GM12878 (cell line): ENCODE results near the gene ZNF496.

ENCODE experiments used
- EZH2 ChIP-seq: IDR thresholded peaks from 2 replicates; pipeline ENCODE4 v1.6.1; 2012; ENCODE audit warnings: low read depth, mild to moderate bottlenecking, control low read depth, inconsistent platforms, low read length, borderline replicate concordance; ENCODE audit not compliant: control insufficient read depth
- HDAC2 ChIP-seq: fragments of 200-600 bp; sonication (generic); IDR thresholded peaks from 2 replicates; pipeline ENCODE4 v1.6.1; 2017
- NR2C2 ChIP-seq: IDR thresholded peaks from 2 replicates; pipeline ENCODE4 v1.6.1; 2011; ENCODE audit warnings: borderline replicate concordance, low read depth; ENCODE audit not compliant: control insufficient read depth, insufficient read length
- PAX5 ChIP-seq: IDR thresholded peaks from 2 replicates; pipeline ENCODE4 v1.6.1; 2011; ENCODE audit warnings: low read depth, low read length, borderline replicate concordance
- POLR2A ChIP-seq: IDR thresholded peaks from 2 replicates; pipeline ENCODE4 v1.6.1; 2011; ENCODE audit warnings: low read depth, mild to moderate bottlenecking, low read length
- REST ChIP-seq: IDR thresholded peaks from 2 replicates; pipeline ENCODE4 v1.6.1; 2012; ENCODE audit warnings: mild to moderate bottlenecking, low read depth, low read length
- RFX5 ChIP-seq: IDR thresholded peaks from 2 replicates; pipeline ENCODE4 v1.6.1; 2011; ENCODE audit warnings: low read depth, low read length, improper control_type of control experiment
- SIN3A ChIP-seq: IDR thresholded peaks from 2 replicates; pipeline ENCODE4 v1.6.1; 2012; ENCODE audit warnings: low read depth, low read length, improper control_type of control experiment

- TF ChIP-seq SIN3A (no peak), PAX5 (no peak), EZH2 (no peak), NR2C2 (no peak), HDAC2 (no peak), REST (no peak), POLR2A (no peak), RFX5 (no peak)
Observed at GRCh38 chr1:247335882-247336281, 4.2 kb upstream of the ZNF496 start.
